SH-SY5Y (cell line): Measurements from ENCODE around the gene PPM1E.

Source experiments
- GATA2 ChIP-seq: IDR thresholded peaks from 2 replicates; pipeline ENCODE4 v1.6.1; 2011; ENCODE audit warnings: mild to moderate bottlenecking, low read depth, low read length
- GATA3 ChIP-seq: IDR thresholded peaks from 2 replicates; pipeline ENCODE4 v1.6.1; 2011; ENCODE audit warnings: low read depth, mild to moderate bottlenecking, low read length, moderate library complexity

GRCh38 chr17:58813712-58814111, 58.1 kb downstream of the PPM1E start:
- TF ChIP-seq GATA2 (no peak), GATA3 (no peak)
